Measurements from ENCODE around the gene KCNB1.

Gene KCNB1

DNA sequence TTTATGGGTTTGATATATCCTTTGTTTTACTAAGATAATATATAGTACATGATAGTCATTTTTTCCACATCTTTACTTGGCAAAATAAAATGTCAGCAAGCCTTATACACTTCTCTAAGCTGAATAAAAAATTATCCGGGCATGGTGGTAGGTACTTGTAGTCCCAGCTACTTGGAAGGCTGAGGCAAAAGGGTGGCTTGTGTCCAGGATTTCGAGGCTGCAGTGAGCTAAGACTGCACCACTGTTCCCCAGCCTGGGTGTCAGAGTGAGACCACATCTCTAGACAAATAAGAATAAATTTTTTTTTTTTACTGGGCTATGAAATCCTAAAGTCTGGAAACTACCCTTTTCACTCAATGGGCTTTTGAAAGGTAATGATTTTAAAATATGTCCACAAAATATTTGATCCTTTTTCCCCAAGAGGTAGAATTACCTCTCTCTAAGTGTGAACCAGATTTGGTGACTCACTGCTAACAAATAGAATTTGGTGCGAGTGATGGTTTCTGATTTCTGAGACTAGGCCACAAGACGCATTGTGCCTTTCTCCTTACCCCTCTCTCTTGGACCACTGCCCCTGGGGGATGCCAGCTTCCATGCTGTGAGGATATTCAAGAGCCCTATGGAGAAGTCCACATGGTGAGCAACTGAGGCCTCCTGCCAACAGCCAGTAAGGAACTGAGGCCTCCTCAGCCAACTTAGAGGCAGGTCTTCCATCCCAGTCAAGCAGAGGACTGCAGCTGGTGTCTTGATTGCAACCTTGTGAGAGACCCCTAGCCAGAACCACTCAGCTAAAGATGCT is 120.4 kb downstream of the KCNB1 start:
- no peaks in the 10 kb centered on the region for H3K9me2 ChIP-seq (replicated peaks; ENCODE audit: low read depth, low read length)
- no peaks in the 10 kb centered on the region for H3K4me1 ChIP-seq (ENCODE audit: insufficient read depth, low read length, poor library complexity, severe bottlenecking)
- H3K36me3 ChIP-seq (ENCODE audit: insufficient read depth, low read length): no peaks in the 10 kb centered on the region
- no peak overlapping the region for H3K9ac ChIP-seq (ENCODE audit: low read depth, low read length, poor library complexity, severe bottlenecking)
- H3K27me3 ChIP-seq (ENCODE audit: insufficient read depth, low read length, poor library complexity, severe bottlenecking): no peaks in the 10 kb centered on the region
- no peak overlapping the region for H2AFZ ChIP-seq (ENCODE audit: low read length)
- no peaks in the 10 kb centered on the region for H3K79me2 ChIP-seq (ENCODE audit: insufficient read depth, low read length)
- no peak overlapping the region for H3K4me2 ChIP-seq (ENCODE audit: low read depth, low read length, poor library complexity, severe bottlenecking)
- H3K4me3 ChIP-seq (ENCODE audit: low read length, poor library complexity, severe bottlenecking): no peak overlapping the region
- no peaks in the 10 kb centered on the region for H3K9me3 ChIP-seq (ENCODE audit: insufficient read depth, low read depth, low read length)
- H3F3A ChIP-seq (ENCODE audit: low read depth): no peaks in the 10 kb centered on the region
- TF ChIP-seq, protein P1, sequence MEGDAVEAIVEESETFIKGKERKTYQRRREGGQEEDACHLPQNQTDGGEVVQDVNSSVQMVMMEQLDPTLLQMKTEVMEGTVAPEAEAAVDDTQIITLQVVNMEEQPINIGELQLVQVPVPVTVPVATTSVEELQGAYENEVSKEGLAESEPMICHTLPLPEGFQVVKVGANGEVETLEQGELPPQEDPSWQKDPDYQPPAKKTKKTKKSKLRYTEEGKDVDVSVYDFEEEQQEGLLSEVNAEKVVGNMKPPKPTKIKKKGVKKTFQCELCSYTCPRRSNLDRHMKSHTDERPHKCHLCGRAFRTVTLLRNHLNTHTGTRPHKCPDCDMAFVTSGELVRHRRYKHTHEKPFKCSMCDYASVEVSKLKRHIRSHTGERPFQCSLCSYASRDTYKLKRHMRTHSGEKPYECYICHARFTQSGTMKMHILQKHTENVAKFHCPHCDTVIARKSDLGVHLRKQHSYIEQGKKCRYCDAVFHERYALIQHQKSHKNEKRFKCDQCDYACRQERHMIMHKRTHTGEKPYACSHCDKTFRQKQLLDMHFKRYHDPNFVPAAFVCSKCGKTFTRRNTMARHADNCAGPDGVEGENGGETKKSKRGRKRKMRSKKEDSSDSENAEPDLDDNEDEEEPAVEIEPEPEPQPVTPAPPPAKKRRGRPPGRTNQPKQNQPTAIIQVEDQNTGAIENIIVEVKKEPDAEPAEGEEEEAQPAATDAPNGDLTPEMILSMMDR (conservative IDR thresholded peaks at IDR 0.05; ENCODE audit: low read length): no peak
- no peak for TF ChIP-seq EZH2phosphoT487 (IDR thresholded peaks at IDR 0.05; ENCODE audit: borderline replicate concordance)
- H4K20me1 ChIP-seq (ENCODE audit: insufficient read depth, low read length, poor library complexity, severe bottlenecking): no peaks in the 10 kb centered on the region

DNA sequence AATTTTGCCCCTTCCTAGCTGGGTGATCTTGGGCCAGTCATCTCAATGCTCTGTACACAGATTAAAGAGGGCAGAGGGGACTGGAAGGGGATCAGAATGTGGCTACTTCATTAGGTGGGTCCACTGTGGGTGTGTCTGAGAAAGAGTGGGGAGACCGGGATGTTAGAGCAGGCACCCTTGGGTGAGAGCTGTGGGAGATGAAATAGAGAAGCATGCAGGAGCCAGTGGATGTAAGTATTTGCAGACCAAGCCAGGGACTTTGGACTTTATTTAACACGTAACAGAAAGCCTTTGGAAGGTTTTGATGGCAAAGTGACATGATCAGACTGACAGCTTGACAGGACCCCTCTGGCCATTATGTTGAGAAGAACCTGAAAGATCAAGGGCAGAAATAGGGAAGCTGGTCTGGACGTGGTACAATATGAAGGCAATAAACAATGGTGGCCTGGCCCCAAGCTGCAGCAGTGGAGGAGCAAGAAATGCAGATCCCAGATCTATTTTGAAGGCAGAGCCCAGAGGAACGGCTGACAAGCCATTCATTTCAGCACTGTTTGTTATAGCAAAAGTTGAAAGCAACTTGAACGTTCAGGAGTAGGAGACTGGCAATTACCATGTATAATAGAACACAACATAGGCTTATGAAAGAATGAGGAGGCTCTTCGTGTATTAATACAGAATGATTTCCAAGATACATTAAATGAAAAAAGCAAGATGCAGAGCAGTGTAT is 122.1 kb downstream of the KCNB1 start:
- no peak overlapping the region for H3K9ac ChIP-seq (ENCODE audit: low read depth, low read length, poor library complexity, severe bottlenecking)
- no peak for TF ChIP-seq EZH2phosphoT487 (IDR thresholded peaks at IDR 0.05; ENCODE audit: borderline replicate concordance)
- TF ChIP-seq, protein P1 (conservative IDR thresholded peaks at IDR 0.05; ENCODE audit: low read length): no peak
- no peaks in the 10 kb centered on the region for H3K36me3 ChIP-seq (ENCODE audit: insufficient read depth, low read length)
- H3K4me1 ChIP-seq (ENCODE audit: insufficient read depth, low read length, poor library complexity, severe bottlenecking): no peaks in the 10 kb centered on the region
- no peaks in the 10 kb centered on the region for H3K9me3 ChIP-seq (ENCODE audit: insufficient read depth, low read depth, low read length)
- H3K4me3 ChIP-seq (ENCODE audit: low read length, poor library complexity, severe bottlenecking): no peak overlapping the region
- no peaks in the 10 kb centered on the region for H3K79me2 ChIP-seq (ENCODE audit: insufficient read depth, low read length)
- no peaks in the 10 kb centered on the region for H4K20me1 ChIP-seq (ENCODE audit: insufficient read depth, low read length, poor library complexity, severe bottlenecking)
- H3K9me2 ChIP-seq (replicated peaks; ENCODE audit: low read depth, low read length): no peaks in the 10 kb centered on the region
- H3K4me2 ChIP-seq (ENCODE audit: low read depth, low read length, poor library complexity, severe bottlenecking): no peak overlapping the region
- H3K27me3 ChIP-seq (ENCODE audit: insufficient read depth, low read length, poor library complexity, severe bottlenecking): no peaks in the 10 kb centered on the region
- no peak overlapping the region for H2AFZ ChIP-seq (ENCODE audit: low read length)
- H3F3A ChIP-seq (ENCODE audit: low read depth): no peaks in the 10 kb centered on the region

DNA sequence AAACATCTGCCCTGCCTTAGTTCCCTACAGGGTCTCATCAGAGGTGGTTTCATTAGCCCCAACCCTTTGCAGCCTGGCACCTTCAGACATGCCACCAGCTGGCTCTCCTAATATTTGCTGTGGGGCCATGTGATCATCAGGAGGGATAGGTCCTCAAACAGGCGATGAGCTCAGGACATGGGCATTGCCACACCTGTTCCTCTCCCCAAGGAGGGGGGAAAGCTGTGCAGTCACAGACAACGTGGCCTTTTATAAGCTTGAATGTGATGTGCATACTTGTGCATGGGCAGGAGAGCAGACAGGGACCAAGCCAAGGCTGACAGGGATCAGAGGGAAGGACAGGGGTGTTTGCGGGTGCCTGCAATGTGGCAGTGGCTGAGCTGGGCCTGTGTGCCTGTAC is 125.8 kb downstream of the KCNB1 start:
- Histone ChIP-seq H3K27me3 (ENCODE audit: insufficient read depth, low read length, poor library complexity, severe bottlenecking) (no peaks in the 10 kb centered on the region), H4K20me1 (ENCODE audit: insufficient read depth, low read length, poor library complexity, severe bottlenecking) (no peaks in the 10 kb centered on the region), H3K36me3 (ENCODE audit: insufficient read depth, low read length) (no peaks in the 10 kb centered on the region), H3K4me3 (ENCODE audit: low read length, poor library complexity, severe bottlenecking) (no peak overlapping the region), H3K4me1 (ENCODE audit: insufficient read depth, low read length, poor library complexity, severe bottlenecking) (no peaks in the 10 kb centered on the region), H2AFZ (ENCODE audit: low read length) (no peak overlapping the region), H3K9ac (ENCODE audit: low read depth, low read length, poor library complexity, severe bottlenecking) (no peak overlapping the region), H3K4me2 (ENCODE audit: low read depth, low read length, poor library complexity, severe bottlenecking) (no peak overlapping the region), H3F3A (ENCODE audit: low read depth) (no peaks in the 10 kb centered on the region), H3K79me2 (ENCODE audit: insufficient read depth, low read length) (no peaks in the 10 kb centered on the region), H3K9me2 (replicated peaks; ENCODE audit: low read depth, low read length) (no peaks in the 10 kb centered on the region), H3K9me3 (ENCODE audit: insufficient read depth, low read depth, low read length) (no peaks in the 10 kb centered on the region)
- TF ChIP-seq, protein P1 (conservative IDR thresholded peaks at IDR 0.05; ENCODE audit: low read length): no peak
- TF ChIP-seq EZH2phosphoT487 (IDR thresholded peaks at IDR 0.05; ENCODE audit: borderline replicate concordance): no peak

All from Loucy (cell line).